Small intestine (tissue), 7 donors: Measurements from ENCODE around the gene KLHL26. TPM values are rescaled to one million over a fixed set of nuclear protein-coding genes. Genes with fewer than 3 reads are reported as not detected.

ENCODE experiments used
- DNase-seq, 2 donors: peaks; one replicate each; pipeline versions ENCODE4 v3.0.0 to v3.0.0-alpha.2; 2013
- FAIRE-seq: peaks from 2 replicates; lab custom pipeline; 2012; peaks lifted over from hg19 to GRCh38; lab: Jason Lieb, UNC
- H3K27ac ChIP-seq, 3 donors: one replicate each; pipeline ENCODE4 v1.5.1; 2013; ENCODE audit warnings: low read length in 2 of 3, mild to moderate bottlenecking in 2 of 3, control low read depth in 1 of 3, inconsistent platforms in 1 of 3, low read depth in 1 of 3, moderate library complexity in 1 of 3
- H3K27me3 ChIP-seq, 3 donors: one replicate each; pipeline ENCODE4 v1.6.1; 2013; ENCODE audit warnings: low read length in 3 of 3, inconsistent platforms in 1 of 3; ENCODE audit not compliant: control insufficient read depth in 3 of 3, insufficient read depth in 3 of 3
- H3K36me3 ChIP-seq, 3 donors: one replicate each; pipeline ENCODE4 v1.6.1; 2013; ENCODE audit warnings: low read length in 3 of 3, inconsistent platforms in 1 of 3, low read depth in 1 of 3, mild to moderate bottlenecking in 1 of 3, moderate library complexity in 1 of 3; ENCODE audit not compliant: control insufficient read depth in 3 of 3, insufficient read depth in 2 of 3
- H3K4me1 ChIP-seq, 3 donors: one replicate each; pipeline ENCODE4 v1.6.1; 2013; ENCODE audit warnings: low read length in 2 of 3, inconsistent platforms in 1 of 3, low read depth in 1 of 3, mild to moderate bottlenecking in 1 of 3, moderate library complexity in 1 of 3; ENCODE audit not compliant: control insufficient read depth in 3 of 3, insufficient read depth in 2 of 3
- H3K4me3 ChIP-seq, 3 donors: one replicate each; pipeline ENCODE4 v1.5.1; 2013; ENCODE audit warnings: low read length in 3 of 3, control low read depth in 1 of 3, inconsistent platforms in 1 of 3, low read depth in 1 of 3, mild to moderate bottlenecking in 1 of 3, moderate library complexity in 1 of 3
- H3K9me3 ChIP-seq, 2 donors: one replicate each; pipeline ENCODE4 v1.6.1; 2013; ENCODE audit warnings: low read depth in 1 of 2, low read length in 1 of 2; ENCODE audit not compliant: control insufficient read depth in 2 of 2, insufficient read depth in 1 of 2
- WGBS, 3 donors: extraction: QIAGEN DNeasy Blood & Tissue Kit; methylation state at CpG; one replicate each; pipeline ENCODE4 v1.1.7; 2013; 5-methylcytosine and 5-hydroxymethylcytosine counted together
- polyA plus RNA-seq, 4 donors: library from polyadenylated mRNA; stranded (reverse) in 3 of 4; unstranded in 1 of 4; fragments of 200-250 nt in 3 of 4; fragments of 120-200 nt in 1 of 4; gene quantifications; one replicate each; pipeline versions ENCODE4 v1.2.1 to v1.2.3, GENCODE V29; 2013
- donor health status: healthy with polysubstance abuse.
- donor health status: control.
- donor health status: control.
- donor health status: Bipolar disorder and iron deficiency.
- donor health status: healthy.

Gene KLHL26
- polyA plus RNA-seq, 4 donors, result 1.6 to 5.2 (median 3.5) TPM

DNA sequence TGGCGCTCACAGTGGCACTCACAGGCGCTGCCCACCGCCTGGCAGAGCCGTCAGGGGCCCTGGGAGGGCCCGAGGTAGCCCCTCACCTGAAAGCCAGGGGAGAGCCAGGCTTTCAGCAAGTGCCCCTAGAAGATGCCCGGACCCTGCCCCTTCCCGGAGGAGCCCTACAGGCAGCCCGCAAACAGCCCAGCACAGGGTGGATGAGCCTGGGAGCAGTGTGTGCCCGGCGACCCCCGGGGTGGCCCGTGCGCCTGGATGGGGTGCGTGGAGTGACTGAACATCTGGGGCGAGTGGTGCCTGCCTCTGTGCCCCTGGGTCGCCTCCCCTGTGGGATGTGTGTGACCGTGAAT is 31.7 kb upstream of the KLHL26 start:
- Histone ChIP-seq H3K27ac (no peak overlapping the region), H3K4me1 (peaks cover 0 to 11% (median 0%) of the 10 kb centered on the region in 3 donors), H3K36me3 (no peaks in the 10 kb centered on the region), H3K27me3 (peaks cover 39 to 85% (median 58%) of the 10 kb centered on the region in 3 donors), H3K4me3 (no peak overlapping the region), H3K9me3 (peaks cover 0 to 2% of the 10 kb centered on the region in 2 donors)
- WGBS, 3 donors, result 9 to 16% (median 10%) methylated on average over 17 of the region's 17 CpGs
- no peak for FAIRE-seq
- no peak for DNase-seq

GRCh38 chr19:18605546-18606280 is 31.1 kb upstream of the KLHL26 start:
- no peak overlapping the region for H3K4me3 ChIP-seq
- peaks cover 0 to 2% of the 10 kb centered on the region in 2 donors for H3K9me3 ChIP-seq
- no peaks in the 10 kb centered on the region for H3K36me3 ChIP-seq
- 2 to 4% (median 3%) methylated on average over 38 to 65 of the region's 65 CpGs for WGBS, 3 donors
- peaks cover 44 to 87% (median 62%) of the 10 kb centered on the region in 3 donors for H3K27me3 ChIP-seq
- FAIRE-seq (no peak), DNase-seq (peak in 1 of 2 donors; percentile 8)
- H3K27ac ChIP-seq, result no peak overlapping the region
- H3K4me1 ChIP-seq, result peaks cover 0 to 11% (median 0%) of the 10 kb centered on the region in 3 donors

- Histone ChIP-seq H3K36me3 (no peaks in the 10 kb centered on the region), H3K27ac (no peak within 1 kb of the TSS), H3K4me3 (peak within 1 kb of the TSS in 2 of 3 donors; percentile 9 to 33), H3K27me3 (peaks cover 49 to 90% (median 67%) of the 10 kb centered on the region in 3 donors), H3K9me3 (peaks cover 0 to 2% of the 10 kb centered on the region in 2 donors), H3K4me1 (peaks cover 0 to 11% (median 0%) of the 10 kb centered on the region in 3 donors)
- DNase-seq (no peak), FAIRE-seq (no peak)
- WGBS, 3 donors, result 0 to 2% (median 1%) methylated on average over 9 to 116 of the region's 116 CpGs
Measured at GRCh38 chr19:18606281-18607225, 30.3 kb upstream of the KLHL26 start, which contains the start of gene CRLF1. Gene CRLF1, minus strand, starts transcription at chr19:18606799. Its CDS starts 143 bp downstream, at chr19:18606656.

GRCh38 chr19:18607226-18608101 is 29.4 kb upstream of the KLHL26 start:
- WGBS, 3 donors, result 2 to 6% (median 2%) methylated on average over 40 to 68 of the region's 68 CpGs
- Histone ChIP-seq H3K4me3 (no peak overlapping the region), H3K27ac (no peak overlapping the region), H3K4me1 (peaks cover 0 to 19% (median 0%) of the 10 kb centered on the region in 3 donors), H3K9me3 (peaks cover 0 to 5% of the 10 kb centered on the region in 2 donors), H3K27me3 (peaks cover 49 to 92% (median 70%) of the 10 kb centered on the region in 3 donors), H3K36me3 (no peaks in the 10 kb centered on the region)
- no peak for FAIRE-seq
- no peak for DNase-seq

DNA sequence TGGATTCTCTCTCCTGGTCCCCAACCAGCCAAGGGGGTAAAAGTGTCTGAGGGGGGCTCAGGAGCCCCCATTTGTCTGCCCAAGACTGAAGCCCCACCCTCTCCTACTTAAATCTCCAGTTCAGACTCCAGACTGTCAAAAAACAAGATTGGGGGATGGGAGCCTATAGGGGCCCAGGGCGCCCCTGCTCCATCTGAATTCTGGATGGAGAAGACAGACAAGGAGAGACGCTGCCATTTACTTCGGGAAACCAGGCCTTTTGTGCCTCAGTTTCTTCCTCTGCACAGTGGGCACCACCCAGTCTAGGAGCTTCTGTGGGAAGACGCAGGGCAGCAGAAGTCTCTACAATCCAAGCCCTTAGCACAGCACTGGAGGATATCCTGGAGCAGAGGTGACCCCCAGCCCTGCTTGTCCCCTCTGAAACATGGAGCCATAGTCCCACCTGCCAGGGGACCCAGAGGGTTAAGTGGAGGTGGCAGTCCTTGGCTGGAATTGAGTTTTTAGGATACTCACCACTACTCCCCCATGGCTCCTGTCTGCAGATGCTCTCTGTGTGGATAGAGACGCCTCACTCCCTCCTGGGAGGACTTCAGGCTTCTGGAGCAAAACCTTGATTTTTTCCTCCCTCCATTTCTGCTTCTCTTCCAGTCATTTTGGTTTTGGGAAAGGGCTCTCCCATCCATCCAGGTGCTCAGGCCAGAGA is 28.6 kb upstream of the KLHL26 start:
- Histone ChIP-seq H3K9me3 (peaks cover 0 to 5% of the 10 kb centered on the region in 2 donors), H3K27me3 (peaks cover 50 to 90% (median 65%) of the 10 kb centered on the region in 3 donors), H3K4me3 (no peak overlapping the region), H3K4me1 (peaks cover 0 to 20% (median 3%) of the 10 kb centered on the region in 3 donors), H3K27ac (no peak overlapping the region), H3K36me3 (no peaks in the 10 kb centered on the region)
- no peak for FAIRE-seq
- WGBS, 3 donors, result 26 to 31% (median 28%) methylated on average over 5 of the region's 5 CpGs
- no peak for DNase-seq

GRCh38 chr19:18608805-18609716 is 27.8 kb upstream of the KLHL26 start:
- H3K9me3 ChIP-seq, result peaks cover 0 to 5% of the 10 kb centered on the region in 2 donors
- no peak for FAIRE-seq

GRCh38 chr19:18609717-18610051 is 27.1 kb upstream of the KLHL26 start:
- no peak overlapping the region for H3K4me3 ChIP-seq
- DNase-seq (no peak), FAIRE-seq (no peak)
- no peaks in the 10 kb centered on the region for H3K36me3 ChIP-seq
- H3K27ac ChIP-seq, result no peak overlapping the region
- peaks cover 0 to 14% (median 3%) of the 10 kb centered on the region in 3 donors for H3K4me1 ChIP-seq
- peaks cover 0 to 4% of the 10 kb centered on the region in 2 donors for H3K9me3 ChIP-seq
- peaks cover 50 to 90% (median 61%) of the 10 kb centered on the region in 3 donors for H3K27me3 ChIP-seq
- 4 to 31% (median 22%) methylated on average over 2 of the region's 2 CpGs for WGBS, 3 donors

More at GRCh38 chr19:18608805-18609716, 27.8 kb upstream of the KLHL26 start:
- 31 to 41% (median 39%) methylated on average over 9 of the region's 9 CpGs for WGBS, 3 donors
- Histone ChIP-seq H3K36me3 (no peaks in the 10 kb centered on the region), H3K27me3 (peaks cover 50 to 90% (median 61%) of the 10 kb centered on the region in 3 donors), H3K4me1 (peaks cover 0 to 16% (median 3%) of the 10 kb centered on the region in 3 donors), H3K27ac (no peak overlapping the region), H3K4me3 (no peak overlapping the region)
- no peak for DNase-seq
